Keratinocyte (primary cell): ENCODE measurements around the gene REG3A. TPM values are rescaled to one million over a fixed set of nuclear protein-coding genes. Genes with fewer than 3 reads are reported as not detected.

Experiments
- DNase-seq: peaks from one replicate; pipeline ENCODE4 v3.0.0-alpha.2; 2011; ENCODE audit warnings: low read depth, missing footprints, low spot score
- FAIRE-seq: peaks from 2 replicates; lab custom pipeline; 2011; peaks lifted over from hg19 to GRCh38; lab: Jason Lieb, UNC
- H2AFZ ChIP-seq: 2 replicates; pipeline ENCODE4 v1.6.0; 2012; ENCODE audit warnings: low read length, control low read depth, inconsistent platforms; ENCODE audit not compliant: control insufficient read depth
- H3K27ac ChIP-seq: 2 replicates; pipeline ENCODE4 v1.5.1; 2011; ENCODE audit warnings: low read length; ENCODE audit not compliant: control insufficient read depth, insufficient read depth
- H3K27me3 ChIP-seq: 3 replicates; pipeline ENCODE4 v1.6.0; 2011; ENCODE audit warnings: low read length; ENCODE audit not compliant: control insufficient read depth, insufficient read depth; ENCODE audit errors: extremely low read depth
- H3K36me3 ChIP-seq, 2 experiments: 2 replicates in 1 of 2; 3 replicates in 1 of 2; pipeline ENCODE4 v1.5.1; 2011; ENCODE audit warnings: low read length in 2 of 2, mild to moderate bottlenecking in 1 of 2; ENCODE audit not compliant: control insufficient read depth in 2 of 2, insufficient read depth in 2 of 2; ENCODE audit errors: extremely low read depth in 1 of 2
- H3K4me1 ChIP-seq: 3 replicates; pipeline ENCODE4 v1.5.1; 2011; ENCODE audit warnings: low read length; ENCODE audit not compliant: control insufficient read depth, insufficient read depth; ENCODE audit errors: extremely low read depth
- H3K4me2 ChIP-seq: 3 replicates; pipeline ENCODE4 v1.6.0; 2011; ENCODE audit warnings: low read depth, low read length; ENCODE audit not compliant: control insufficient read depth, insufficient read depth; ENCODE audit errors: extremely low read depth
- H3K4me3 ChIP-seq, 3 experiments: fragments of 200-600 bp in 1 of 3; sonication (generic) in 1 of 3; 2 replicates in 2 of 3; 3 replicates in 1 of 3; pipeline ENCODE4 v1.5.1; 2011 to 2016; ENCODE audit warnings: low read length in 3 of 3, mild to moderate bottlenecking in 3 of 3, control low read depth in 2 of 3, inconsistent platforms in 1 of 3, low read depth in 1 of 3, mixed read lengths in 1 of 3, mixed run types in 1 of 3, moderate library complexity in 1 of 3; ENCODE audit not compliant: control insufficient read depth in 2 of 3, insufficient read depth in 2 of 3; ENCODE audit errors: extremely low read depth in 1 of 3
- H3K79me2 ChIP-seq: 2 replicates; pipeline ENCODE4 v1.6.0; 2012; ENCODE audit warnings: low read length; ENCODE audit not compliant: control insufficient read depth, insufficient read depth
- H3K9ac ChIP-seq: 3 replicates; pipeline ENCODE4 v1.6.0; 2011; ENCODE audit warnings: low read length; ENCODE audit not compliant: control insufficient read depth, insufficient read depth; ENCODE audit errors: extremely low read depth
- H3K9me1 ChIP-seq: 3 replicates; pipeline ENCODE4 v1.6.0; 2011; ENCODE audit warnings: low read length; ENCODE audit not compliant: control insufficient read depth, insufficient read depth; ENCODE audit errors: extremely low read depth
- H3K9me3 ChIP-seq: 2 replicates; pipeline ENCODE4 v1.5.1; 2012; ENCODE audit warnings: low read depth, low read length; ENCODE audit not compliant: control insufficient read depth
- H4K20me1 ChIP-seq: 3 replicates; pipeline ENCODE4 v1.6.0; 2011; ENCODE audit warnings: low read length; ENCODE audit not compliant: control insufficient read depth, insufficient read depth; ENCODE audit errors: extremely low read depth
- EZH2 ChIP-seq: IDR thresholded peaks from one replicate; pipeline ENCODE4 v1.6.1; 2012; ENCODE audit warnings: inconsistent platforms, mild to moderate bottlenecking, low read length, moderate library complexity
- dilution Hi-C: fragments of 300-500 bp; cut with MboI; formaldehyde crosslinking; loops from one replicate; pipeline ENCODE4 v1.7.0; 2020; ENCODE audit warnings: low sequenced_read_pairs; ENCODE audit not compliant: extremely low pct_ligation_motif_present
- polyA plus RNA-seq, 5 experiments: library from polyadenylated mRNA; depleted of rRNA in 3 of 5; stranded (reverse) in 3 of 5; stranded (forward) in 1 of 5; unstranded in 1 of 5; fragments of >200 nt; gene quantifications; 1 replicate in 1 of 5; 2 replicates in 3 of 5; 3 replicates in 1 of 5; pipeline versions ENCODE4 v1.2.1 to v1.2.3, GENCODE V29; 2011 to 2012; ENCODE audit warnings: missing spikeins in 2 of 5, low read depth in 1 of 5, low replicate concordance in 1 of 5
- TF ChIP-seq, protein P1 (sequence below), 3 experiments: IDR thresholded peaks in 1 of 3; conservative IDR thresholded peaks in 1 of 3; optimal IDR thresholded peaks in 1 of 3; 2 replicates in 2 of 3; 3 replicates in 1 of 3; pipeline versions ENCODE3 to v1.5.1; 2011; ENCODE audit warnings: low read length in 3 of 3, mild to moderate bottlenecking in 3 of 3, moderate library complexity in 2 of 3, control low read depth in 1 of 3, inconsistent platforms in 1 of 3; ENCODE audit not compliant: insufficient read depth in 2 of 3; ENCODE audit errors: extremely low read depth in 1 of 3

The REG3A gene
- polyA plus RNA-seq, 1 donor (not counting 4 experiments of a cell fraction or from before 2014, with no cell fraction given): not detected

DNA sequence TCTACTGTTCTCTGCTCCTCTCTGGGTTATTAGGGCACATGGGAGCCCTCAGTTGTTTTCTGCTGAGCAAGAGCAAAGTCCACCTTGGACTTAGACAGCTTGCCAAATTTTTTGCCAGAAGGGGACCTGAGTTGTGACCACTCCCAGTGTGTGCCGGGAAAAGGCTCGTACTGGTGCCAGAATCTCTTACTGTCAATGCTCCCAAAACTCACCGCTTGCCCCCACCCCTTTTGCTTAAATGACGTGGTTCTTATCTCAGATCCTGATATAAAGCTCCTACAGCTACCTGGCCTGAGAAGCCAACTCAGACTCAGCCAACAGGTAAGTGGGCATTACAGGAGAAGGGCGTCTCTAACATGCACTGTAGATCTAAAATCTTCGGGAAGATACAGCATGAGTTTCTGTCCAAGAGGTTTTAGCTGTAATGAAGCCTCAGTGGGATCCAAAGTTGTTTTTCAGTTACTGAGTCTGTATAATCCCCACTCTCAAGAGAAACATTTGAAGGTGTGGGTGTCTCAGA is 39.3 kb downstream of the REG3A start, which contains the start of gene REG1A:
TSS of gene REG1A (plus strand) at position 295 of the 520 bp plus-strand sequence. CDS start 374 bp downstream, outside the sequence.
- FAIRE-seq: no peak
- Histone ChIP-seq H4K20me1 (no peaks in the 10 kb centered on the region), H3K4me1 (no peaks in the 10 kb centered on the region), H3K36me3 (no peaks in the 10 kb centered on the region), H3K79me2 (no peaks in the 10 kb centered on the region), H3K4me2 (no peak within 1 kb of the TSS), H3K27ac (no peak within 1 kb of the TSS), H3K9me1 (no peaks in the 10 kb centered on the region), H2AFZ (no peak within 1 kb of the TSS), H3K27me3 (no peaks in the 10 kb centered on the region), H3K9ac (no peak within 1 kb of the TSS), H3K9me3 (no peaks in the 10 kb centered on the region), H3K4me3 (no peak within 1 kb of the TSS)
- TF ChIP-seq EZH2: no peak
- TF ChIP-seq, protein P1, sequence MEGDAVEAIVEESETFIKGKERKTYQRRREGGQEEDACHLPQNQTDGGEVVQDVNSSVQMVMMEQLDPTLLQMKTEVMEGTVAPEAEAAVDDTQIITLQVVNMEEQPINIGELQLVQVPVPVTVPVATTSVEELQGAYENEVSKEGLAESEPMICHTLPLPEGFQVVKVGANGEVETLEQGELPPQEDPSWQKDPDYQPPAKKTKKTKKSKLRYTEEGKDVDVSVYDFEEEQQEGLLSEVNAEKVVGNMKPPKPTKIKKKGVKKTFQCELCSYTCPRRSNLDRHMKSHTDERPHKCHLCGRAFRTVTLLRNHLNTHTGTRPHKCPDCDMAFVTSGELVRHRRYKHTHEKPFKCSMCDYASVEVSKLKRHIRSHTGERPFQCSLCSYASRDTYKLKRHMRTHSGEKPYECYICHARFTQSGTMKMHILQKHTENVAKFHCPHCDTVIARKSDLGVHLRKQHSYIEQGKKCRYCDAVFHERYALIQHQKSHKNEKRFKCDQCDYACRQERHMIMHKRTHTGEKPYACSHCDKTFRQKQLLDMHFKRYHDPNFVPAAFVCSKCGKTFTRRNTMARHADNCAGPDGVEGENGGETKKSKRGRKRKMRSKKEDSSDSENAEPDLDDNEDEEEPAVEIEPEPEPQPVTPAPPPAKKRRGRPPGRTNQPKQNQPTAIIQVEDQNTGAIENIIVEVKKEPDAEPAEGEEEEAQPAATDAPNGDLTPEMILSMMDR (optimal IDR thresholded peaks at IDR 0.05 in 1 of 3, IDR thresholded peaks at IDR 0.05 in 1 of 3, conservative IDR thresholded peaks at IDR 0.05 in 1 of 3; ENCODE audit: extremely low read depth in 1 of 3, insufficient read depth in 2 of 3, low read length in 3 of 3): no peak
- dilution Hi-C loops: no loop called here
- DNase-seq: no peak

DNA sequence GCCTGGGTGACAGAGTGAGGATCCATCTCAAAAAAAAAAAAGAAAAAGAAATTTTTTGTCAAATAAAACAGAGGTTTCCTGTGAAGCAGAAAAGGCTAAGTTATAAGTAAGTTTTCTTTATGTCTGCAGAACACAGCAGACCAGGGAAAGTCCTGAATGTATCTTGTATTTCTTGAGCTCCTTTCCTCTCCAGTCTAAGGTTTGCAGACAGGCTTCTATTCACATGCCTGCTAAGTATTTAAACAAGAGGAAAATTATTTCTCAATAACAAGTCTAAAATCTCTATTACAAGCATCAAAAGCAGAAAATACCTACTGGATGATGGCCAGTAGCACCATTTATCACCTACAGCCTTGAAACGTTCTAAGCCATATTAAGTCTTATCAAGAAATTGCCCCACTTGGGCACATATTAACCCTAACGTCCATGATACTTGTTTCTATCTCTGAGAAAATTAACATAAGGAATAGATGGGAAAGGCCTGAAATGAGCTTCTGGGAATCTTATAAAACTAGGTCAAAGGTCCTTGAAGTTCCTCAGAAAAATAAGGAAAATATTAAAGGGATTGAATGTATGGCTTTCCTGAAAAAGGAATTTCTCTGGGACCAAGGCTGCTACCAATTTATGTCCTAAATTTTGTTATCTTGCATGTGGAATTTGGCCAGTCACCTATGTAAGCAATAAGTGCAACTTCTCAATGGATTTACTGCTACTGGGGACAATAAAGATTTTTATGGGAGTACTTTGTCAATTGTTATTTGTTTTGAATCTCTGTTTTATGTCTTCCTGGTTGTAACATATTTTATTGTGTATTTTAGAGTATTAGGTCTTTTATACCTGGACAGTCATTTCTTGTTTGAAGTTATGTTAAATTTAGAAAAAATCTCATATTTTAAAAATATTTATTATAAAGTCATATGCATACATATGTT is 42.3 kb downstream of the REG3A start:
- H3K9me1 ChIP-seq: no peaks in the 10 kb centered on the region
- dilution Hi-C loops: no loop called here
- H3K27me3 ChIP-seq: no peaks in the 10 kb centered on the region
- FAIRE-seq: no peak
- H2AFZ ChIP-seq: no peak overlapping the region
- H3K4me1 ChIP-seq: no peaks in the 10 kb centered on the region
- H3K36me3 ChIP-seq: no peaks in the 10 kb centered on the region
- H3K4me3 ChIP-seq: no peak overlapping the region
- DNase-seq: no peak
- TF ChIP-seq, protein P1 (optimal IDR thresholded peaks at IDR 0.05 in 1 of 3, IDR thresholded peaks at IDR 0.05 in 1 of 3, conservative IDR thresholded peaks at IDR 0.05 in 1 of 3; ENCODE audit: extremely low read depth in 1 of 3, insufficient read depth in 2 of 3, low read length in 3 of 3): no peak
- no peak for TF ChIP-seq EZH2
- H3K4me2 ChIP-seq: no peak overlapping the region
- no peaks in the 10 kb centered on the region for H4K20me1 ChIP-seq
- H3K9me3 ChIP-seq: no peaks in the 10 kb centered on the region
- H3K9ac ChIP-seq: no peak overlapping the region
- no peak overlapping the region for H3K27ac ChIP-seq
- no peaks in the 10 kb centered on the region for H3K79me2 ChIP-seq
